H1 (cell line): ENCODE results near the gene HMGB1. TPM values are rescaled to one million over a fixed set of nuclear protein-coding genes. Genes with fewer than 3 reads are reported as not detected.

Source experiments
- CTBP2 ChIP-seq: IDR thresholded peaks from 2 replicates; pipeline ENCODE4 v1.7.0; 2011; ENCODE audit warnings: borderline replicate concordance, mild to moderate bottlenecking, moderate library complexity, mixed read lengths, low read length; ENCODE audit not compliant: insufficient read depth, insufficient read length
- NRF1 ChIP-seq: IDR thresholded peaks from 2 replicates; pipeline ENCODE4 v1.6.1; 2011; ENCODE audit warnings: mild to moderate bottlenecking, low read depth, low read length, improper control_type of control experiment
- POU5F1 ChIP-seq: IDR thresholded peaks from 2 replicates; pipeline ENCODE4 v1.6.1; 2011; ENCODE audit warnings: low read depth, mild to moderate bottlenecking, low read length, moderate library complexity
- SAP30 ChIP-seq: fragments of 300-600 bp; sonication (generic); IDR thresholded peaks from 2 replicates; pipeline ENCODE4 v1.7.1; 2012; ENCODE audit warnings: low read length, moderate library complexity, mild to moderate bottlenecking, inconsistent platforms; ENCODE audit not compliant: insufficient read depth, insufficient replicate concordance
- polyA plus RNA-seq, 7 experiments: library from polyadenylated mRNA; depleted of rRNA in 3 of 7; stranded (reverse) in 5 of 7; unstranded in 2 of 7; fragments of >200 nt in 5 of 7; fragments of 200-250 nt in 2 of 7; gene quantifications; 1 replicate in 5 of 7; 2 replicates in 1 of 7; 4 replicates in 1 of 7; pipeline versions ENCODE4 v1.2.1 to v1.2.3, GENCODE V29; 2011 to 2013; ENCODE audit warnings: missing spikeins in 2 of 7, mixed read lengths in 2 of 7
- total RNA-seq: library from RNA; stranded (reverse); fragmentation: NEBNext Ultra II Directional; extraction: Animal tissue kit (Norgen Biotek cat#: 25700); gene quantifications from 2 replicates; pipeline ENCODE4 v1.2.1, GENCODE V29; 2021
- TF ChIP-seq, protein P1 (sequence below), 3 experiments: IDR thresholded peaks; 1 replicate in 2 of 3; 2 replicates in 1 of 3; pipeline versions ENCODE4 v1.5.1 to v1.6.1; 2011; ENCODE audit warnings: low read length in 3 of 3, mild to moderate bottlenecking in 3 of 3, inconsistent platforms in 2 of 3, low read depth in 1 of 3, moderate library complexity in 1 of 3; ENCODE audit not compliant: insufficient read depth in 1 of 3; ENCODE audit errors: control extremely low read depth in 1 of 3

The HMGB1 gene
- total and polyA plus RNA-seq, 2 of the 8 experiments (the other 6 are each of a cell fraction or from before 2014, with no cell fraction given) = 123 to 776 TPM

DNA sequence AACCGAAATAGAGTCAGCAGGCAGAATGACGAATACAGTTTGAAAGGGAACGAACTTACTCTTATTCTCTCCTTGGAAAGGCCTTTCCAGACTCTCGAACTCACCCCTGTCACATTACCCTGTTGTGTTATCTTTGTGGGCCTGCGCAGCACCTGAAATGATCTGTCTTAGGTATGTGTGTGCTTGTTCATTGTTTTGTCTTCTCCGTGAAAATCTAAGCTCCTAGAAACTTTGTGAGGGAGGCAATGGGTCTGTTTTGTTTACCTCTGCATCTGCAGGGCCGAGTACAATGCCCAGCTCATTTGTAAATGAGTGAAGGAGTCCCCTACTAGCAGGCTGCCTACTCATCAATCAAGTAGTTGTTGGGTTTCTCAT lies 19.6 kb downstream of the HMGB1 start (continued):
- TF ChIP-seq NRF1 (no peak), POU5F1 (no peak), SAP30 (no peak), CTBP2 (no peak)
- TF ChIP-seq, protein P1, sequence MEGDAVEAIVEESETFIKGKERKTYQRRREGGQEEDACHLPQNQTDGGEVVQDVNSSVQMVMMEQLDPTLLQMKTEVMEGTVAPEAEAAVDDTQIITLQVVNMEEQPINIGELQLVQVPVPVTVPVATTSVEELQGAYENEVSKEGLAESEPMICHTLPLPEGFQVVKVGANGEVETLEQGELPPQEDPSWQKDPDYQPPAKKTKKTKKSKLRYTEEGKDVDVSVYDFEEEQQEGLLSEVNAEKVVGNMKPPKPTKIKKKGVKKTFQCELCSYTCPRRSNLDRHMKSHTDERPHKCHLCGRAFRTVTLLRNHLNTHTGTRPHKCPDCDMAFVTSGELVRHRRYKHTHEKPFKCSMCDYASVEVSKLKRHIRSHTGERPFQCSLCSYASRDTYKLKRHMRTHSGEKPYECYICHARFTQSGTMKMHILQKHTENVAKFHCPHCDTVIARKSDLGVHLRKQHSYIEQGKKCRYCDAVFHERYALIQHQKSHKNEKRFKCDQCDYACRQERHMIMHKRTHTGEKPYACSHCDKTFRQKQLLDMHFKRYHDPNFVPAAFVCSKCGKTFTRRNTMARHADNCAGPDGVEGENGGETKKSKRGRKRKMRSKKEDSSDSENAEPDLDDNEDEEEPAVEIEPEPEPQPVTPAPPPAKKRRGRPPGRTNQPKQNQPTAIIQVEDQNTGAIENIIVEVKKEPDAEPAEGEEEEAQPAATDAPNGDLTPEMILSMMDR (IDR thresholded peaks at IDR 0.05; ENCODE audit: control extremely low read depth in 1 of 3, insufficient read depth in 1 of 3, low read depth in 1 of 3, low read length in 3 of 3) = no peak
